GM06990 (cell line): ENCODE results near the gene KIF25.

Experiments used
- DNase-seq: peaks from one replicate; pipeline ENCODE4 v3.0.0-alpha.2; 2011; ENCODE audit not compliant: insufficient read length; ENCODE audit errors: extremely low read depth
- H3K27me3 ChIP-seq: replicated peaks from 2 replicates; pipeline ENCODE4 v1.6.0; 2011; ENCODE audit warnings: low read length; ENCODE audit not compliant: control insufficient read depth, insufficient read depth
- H3K36me3 ChIP-seq: 2 replicates; pipeline ENCODE4 v1.5.1; 2011; ENCODE audit warnings: low read length; ENCODE audit not compliant: control insufficient read depth, insufficient read depth
- H3K4me3 ChIP-seq: replicated peaks from 2 replicates; pipeline ENCODE4 v1.5.1; 2011; ENCODE audit warnings: low read depth, mild to moderate bottlenecking, control low read depth, low read length
- TF ChIP-seq, protein P1 (sequence below): IDR thresholded peaks from 2 replicates; pipeline ENCODE4 v1.5.1; 2011; ENCODE audit warnings: low read length, control low read depth, mild to moderate bottlenecking, inconsistent platforms; ENCODE audit not compliant: insufficient read depth, poor library complexity, severe bottlenecking

Gene KIF25

DNA sequence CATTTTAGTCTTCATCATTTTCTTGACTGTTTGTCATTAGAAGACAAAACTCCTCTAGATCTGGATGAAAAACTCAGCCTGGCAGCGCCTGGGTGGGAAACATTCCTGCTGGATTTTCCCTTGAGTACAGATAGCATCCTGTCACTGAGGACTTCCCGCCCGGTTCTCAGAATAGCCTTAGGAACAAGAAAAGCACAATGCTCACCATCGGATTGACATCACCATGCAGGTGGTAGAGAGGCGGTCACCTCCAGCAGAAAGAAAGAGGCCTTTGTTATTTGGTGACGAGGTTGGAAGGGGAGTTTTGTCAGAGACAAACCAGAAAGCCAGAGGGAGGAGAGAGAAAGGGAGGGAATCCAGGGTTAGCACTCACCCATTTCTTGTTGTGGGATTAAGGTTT lies 39.8 kb downstream of the KIF25 start:
- no peak for DNase-seq
- H3K27me3 ChIP-seq = no peaks in the 10 kb centered on the region

DNA sequence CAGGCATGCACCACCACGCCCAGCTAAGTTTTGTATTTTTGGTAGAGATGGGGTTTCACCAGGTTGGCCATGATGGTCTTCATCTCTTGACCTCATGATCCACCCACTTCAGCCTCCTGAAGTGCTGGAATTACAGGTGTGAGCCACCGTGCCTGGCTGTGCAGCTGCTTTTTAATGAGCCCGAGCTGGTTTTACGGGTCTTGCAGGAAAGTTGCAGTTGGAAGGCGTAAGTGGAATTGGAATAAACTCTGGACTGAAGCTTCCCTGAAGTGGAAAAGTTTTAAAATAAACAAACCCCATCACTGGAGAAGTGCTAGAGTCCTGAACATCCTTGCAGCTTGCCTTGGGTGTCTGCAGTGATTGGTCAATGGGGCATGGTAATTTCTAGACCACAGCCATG lies 40.4 kb downstream of the KIF25 start:
- DNase-seq = no peak
- H3K27me3 ChIP-seq = no peaks in the 10 kb centered on the region
- no peaks in the 10 kb centered on the region for H3K36me3 ChIP-seq
- TF ChIP-seq, protein P1, sequence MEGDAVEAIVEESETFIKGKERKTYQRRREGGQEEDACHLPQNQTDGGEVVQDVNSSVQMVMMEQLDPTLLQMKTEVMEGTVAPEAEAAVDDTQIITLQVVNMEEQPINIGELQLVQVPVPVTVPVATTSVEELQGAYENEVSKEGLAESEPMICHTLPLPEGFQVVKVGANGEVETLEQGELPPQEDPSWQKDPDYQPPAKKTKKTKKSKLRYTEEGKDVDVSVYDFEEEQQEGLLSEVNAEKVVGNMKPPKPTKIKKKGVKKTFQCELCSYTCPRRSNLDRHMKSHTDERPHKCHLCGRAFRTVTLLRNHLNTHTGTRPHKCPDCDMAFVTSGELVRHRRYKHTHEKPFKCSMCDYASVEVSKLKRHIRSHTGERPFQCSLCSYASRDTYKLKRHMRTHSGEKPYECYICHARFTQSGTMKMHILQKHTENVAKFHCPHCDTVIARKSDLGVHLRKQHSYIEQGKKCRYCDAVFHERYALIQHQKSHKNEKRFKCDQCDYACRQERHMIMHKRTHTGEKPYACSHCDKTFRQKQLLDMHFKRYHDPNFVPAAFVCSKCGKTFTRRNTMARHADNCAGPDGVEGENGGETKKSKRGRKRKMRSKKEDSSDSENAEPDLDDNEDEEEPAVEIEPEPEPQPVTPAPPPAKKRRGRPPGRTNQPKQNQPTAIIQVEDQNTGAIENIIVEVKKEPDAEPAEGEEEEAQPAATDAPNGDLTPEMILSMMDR = no peak
- H3K4me3 ChIP-seq = no peak overlapping the region

More for the DNA sequence above, 39.8 kb downstream of the KIF25 start:
- Histone ChIP-seq H3K4me3 (no peak overlapping the region), H3K36me3 (no peaks in the 10 kb centered on the region)
- TF ChIP-seq, protein P1 = no peak

DNA sequence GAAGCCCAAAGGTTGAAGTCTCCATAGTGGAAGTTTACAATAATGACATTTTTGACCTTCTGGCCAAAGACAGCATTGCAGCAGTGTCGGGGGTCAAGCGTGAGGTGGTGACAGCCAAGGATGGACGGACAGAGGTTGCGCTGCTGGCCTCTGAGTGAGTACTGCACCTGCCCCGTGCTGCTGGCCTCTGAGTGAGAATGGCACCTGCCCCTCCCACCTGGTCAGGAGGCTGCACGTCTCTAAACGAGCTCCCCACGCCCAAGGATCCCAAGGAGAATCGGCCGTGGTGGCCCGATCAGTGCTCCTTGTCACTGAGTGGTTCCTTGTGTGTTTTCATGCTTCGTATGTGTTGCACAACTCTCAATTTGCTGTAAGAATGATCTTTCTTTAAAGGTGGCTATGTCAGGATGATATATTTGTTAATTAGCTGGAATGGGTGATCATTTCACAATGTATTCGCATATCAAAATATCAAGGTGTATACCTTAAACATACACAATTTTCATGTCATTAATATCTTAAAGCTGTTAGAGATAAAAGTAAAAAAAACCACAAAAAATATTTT lies 41.2 kb downstream of the KIF25 start:
- Histone ChIP-seq H3K36me3 (no peaks in the 10 kb centered on the region), H3K4me3 (no peak overlapping the region), H3K27me3 (no peaks in the 10 kb centered on the region)
- TF ChIP-seq, protein P1 = no peak
- DNase-seq = no peak

DNA sequence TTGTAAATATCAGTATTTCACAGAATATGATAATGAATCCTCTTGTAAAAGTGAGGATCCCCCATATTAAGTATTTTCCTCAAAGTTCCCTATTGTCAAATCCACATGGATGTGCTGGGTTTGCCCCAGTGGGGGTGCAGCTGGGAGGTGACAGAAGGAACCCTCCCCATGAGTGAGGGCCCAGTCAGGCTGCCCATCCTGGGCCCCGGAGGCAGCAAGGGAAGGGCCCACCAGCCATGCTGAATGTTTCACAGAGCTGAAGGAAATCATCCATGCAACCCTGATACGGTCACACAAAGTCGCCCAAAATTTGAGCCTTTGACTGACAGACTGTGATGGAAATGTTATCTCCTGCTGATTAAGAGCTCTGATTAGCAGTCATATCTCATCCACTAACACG lies 41.8 kb downstream of the KIF25 start:
- DNase-seq = no peak
- Histone ChIP-seq H3K4me3 (no peak overlapping the region), H3K27me3 (no peaks in the 10 kb centered on the region), H3K36me3 (no peaks in the 10 kb centered on the region)
- TF ChIP-seq, protein P1 = no peak

DNA sequence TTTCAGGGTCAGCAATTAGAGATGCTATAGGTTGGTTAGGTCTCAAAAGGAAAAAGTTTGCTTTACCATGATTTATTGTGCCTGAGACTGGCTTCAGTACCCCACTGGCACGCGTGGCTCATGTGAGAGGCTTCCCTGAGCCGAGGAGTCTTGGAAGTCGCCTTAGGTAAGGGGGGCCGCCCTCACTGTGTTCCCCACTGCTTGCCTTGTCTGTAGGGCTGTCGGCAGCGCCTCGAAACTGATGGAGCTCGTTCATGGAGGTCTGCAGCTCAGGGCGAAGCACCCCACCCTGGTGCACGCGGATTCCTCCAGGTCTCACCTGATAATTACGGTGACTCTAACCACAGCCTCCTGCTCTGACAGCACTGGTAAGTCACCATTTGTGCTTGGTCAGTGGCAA lies 42.4 kb downstream of the KIF25 start:
- no peak for DNase-seq
- no peaks in the 10 kb centered on the region for H3K27me3 ChIP-seq

More for the DNA sequence above, 42.4 kb downstream of the KIF25 start:
- Histone ChIP-seq H3K4me3 (no peak overlapping the region), H3K36me3 (no peaks in the 10 kb centered on the region)
- TF ChIP-seq, protein P1 = no peak
